NCI-H1417 (cell line): ENCODE results near the gene DPRX.

Experiments used
- DNase-seq, 3 experiments: peaks; one replicate each; lab custom pipeline; 2025; lab: John Stamatoyannopoulos, UW

DPRX gene, protein sequence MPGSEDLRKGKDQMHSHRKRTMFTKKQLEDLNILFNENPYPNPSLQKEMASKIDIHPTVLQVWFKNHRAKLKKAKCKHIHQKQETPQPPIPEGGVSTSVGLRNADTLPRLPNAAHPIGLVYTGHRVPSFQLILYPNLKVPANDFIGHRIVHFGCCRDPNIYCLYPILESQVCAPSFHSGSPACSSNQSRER

DNA sequence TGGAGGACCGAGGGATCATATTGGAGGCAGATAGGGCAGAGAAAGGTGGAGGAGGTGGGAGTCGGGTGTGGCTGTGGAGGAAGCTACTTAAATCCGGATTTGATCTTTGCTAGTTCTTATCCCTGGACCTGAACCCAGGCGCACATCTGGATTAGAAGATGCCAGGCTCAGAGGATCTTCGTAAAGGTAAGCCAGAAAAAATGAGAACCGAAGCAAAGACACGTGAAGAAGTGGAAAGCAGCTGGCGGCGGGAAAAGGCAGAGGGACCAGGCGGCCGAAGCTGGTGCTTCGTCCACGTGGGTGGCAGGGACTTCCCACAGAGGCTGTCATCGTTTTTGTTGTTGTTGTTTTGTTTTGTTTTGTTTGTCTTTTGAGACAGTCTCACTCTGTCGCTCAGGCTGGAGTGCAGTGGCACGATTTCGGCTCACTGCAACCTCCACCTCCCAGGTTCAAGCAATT, at the start of gene DPRX:
Gene DPRX, plus strand, starts transcription at position 51 of the 459 bp plus-strand sequence. Its CDS starts 108 bp downstream, at position 159.
- no peak for DNase-seq

DNA sequence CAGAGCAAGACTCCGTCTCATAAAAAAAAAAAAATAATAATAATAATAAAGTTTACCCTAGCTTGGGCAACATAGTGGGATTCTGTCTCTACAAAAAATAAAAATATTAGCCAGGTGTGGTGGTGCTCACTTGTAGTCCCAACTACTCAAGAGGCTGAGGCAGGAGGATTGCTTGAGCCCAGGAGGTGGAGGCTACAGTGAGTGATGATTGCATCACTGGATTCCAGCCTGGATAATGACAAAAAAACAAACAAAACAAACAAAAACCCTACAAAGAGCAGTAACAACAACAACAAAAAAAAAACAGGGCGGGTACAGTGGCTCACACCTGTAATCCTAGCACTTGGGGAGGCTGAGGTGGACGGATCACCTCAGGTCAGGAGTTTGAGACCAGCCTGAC, 48.6 kb upstream of the DPRX start:
- DNase-seq: no peak

- DNase-seq: no peak
These were observed 45.5 kb upstream of the DPRX start for GRCh38 chr19:53586277-53586691.

DNA sequence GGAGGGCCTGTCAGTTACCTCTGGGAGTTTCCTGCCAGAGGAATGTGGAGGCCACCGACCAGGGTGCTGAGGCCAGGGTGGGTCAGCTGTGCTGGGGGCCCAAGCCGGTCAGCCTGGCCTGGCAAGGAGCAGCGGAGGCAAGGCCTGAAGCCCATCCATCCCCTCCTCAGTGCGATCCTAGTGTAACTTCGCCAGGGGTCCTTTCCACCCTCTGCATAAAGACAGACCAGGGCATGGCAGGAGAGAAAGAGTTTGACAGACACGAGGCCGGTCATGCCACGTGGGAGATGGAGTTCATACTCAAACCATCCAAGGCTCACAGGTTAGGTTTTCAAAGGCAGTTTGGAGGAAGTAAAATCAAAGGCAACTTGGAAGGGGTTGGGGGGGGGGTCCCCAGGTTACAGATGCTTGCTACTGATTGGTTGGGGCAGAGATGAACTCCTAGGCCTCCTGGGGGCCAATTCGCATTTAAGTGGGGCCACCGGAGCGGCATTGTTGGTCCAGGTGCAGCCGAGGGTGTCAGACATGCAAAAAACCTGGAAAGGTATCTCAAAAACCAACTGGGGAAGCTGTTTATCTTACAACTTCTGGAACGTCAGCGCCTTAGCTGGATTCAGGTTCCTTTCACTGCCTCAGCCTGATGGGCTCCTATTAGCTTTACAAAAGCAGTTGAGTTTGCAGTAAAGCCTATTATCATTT, 36.8 kb upstream of the DPRX start:
- DNase-seq: no peak

GRCh38 chr19:53595510-53595867, 36.3 kb upstream of the DPRX start:
- no peak for DNase-seq

GRCh38 chr19:53596056-53596455, 35.7 kb upstream of the DPRX start:
- no peak for DNase-seq

GRCh38 chr19:53597023-53597422, 34.8 kb upstream of the DPRX start:
- no peak for DNase-seq

DNA sequence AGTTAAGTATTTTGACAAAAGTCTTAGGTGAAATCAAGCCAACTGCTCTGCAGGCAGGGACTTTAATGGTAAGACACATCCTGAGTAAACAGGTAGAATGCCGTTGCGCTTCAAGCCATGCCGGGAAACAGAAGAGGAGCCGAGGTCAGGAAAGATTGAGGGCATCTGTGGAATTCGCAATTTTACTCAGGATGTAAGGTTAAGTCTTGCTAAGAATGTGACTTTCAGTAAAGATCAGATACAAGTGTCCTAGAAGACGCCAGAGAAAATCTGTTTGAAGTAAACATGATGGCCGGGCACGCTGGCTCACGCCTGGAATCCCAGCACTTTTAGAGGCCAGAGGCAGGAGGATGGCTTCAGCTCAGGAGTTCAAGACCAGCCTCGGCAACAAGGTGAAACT, 33.4 kb upstream of the DPRX start:
- no peak for DNase-seq

GRCh38 chr19:53600217-53600616, 31.6 kb upstream of the DPRX start:
- no peak for DNase-seq

DNA sequence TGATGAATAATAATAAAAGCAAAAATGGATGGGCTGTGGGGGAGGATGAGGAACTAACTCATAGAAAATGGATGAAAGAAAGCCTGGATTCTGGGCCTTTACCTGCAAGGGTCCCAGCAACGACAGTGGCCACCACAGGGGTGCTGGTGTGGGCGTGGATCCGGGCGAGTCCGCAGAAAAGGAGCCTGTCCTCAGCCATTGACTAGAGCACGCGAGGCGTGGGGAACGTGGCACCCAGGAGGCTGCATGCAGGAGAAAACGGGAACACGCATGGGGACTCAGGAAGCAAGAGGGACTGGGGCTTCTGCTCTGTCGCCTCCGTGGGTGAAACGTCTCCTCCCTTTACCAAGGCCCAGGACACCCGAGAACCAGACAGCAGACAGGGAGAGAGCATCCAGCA, 25.8 kb upstream of the DPRX start:
- DNase-seq: no peak

DNA sequence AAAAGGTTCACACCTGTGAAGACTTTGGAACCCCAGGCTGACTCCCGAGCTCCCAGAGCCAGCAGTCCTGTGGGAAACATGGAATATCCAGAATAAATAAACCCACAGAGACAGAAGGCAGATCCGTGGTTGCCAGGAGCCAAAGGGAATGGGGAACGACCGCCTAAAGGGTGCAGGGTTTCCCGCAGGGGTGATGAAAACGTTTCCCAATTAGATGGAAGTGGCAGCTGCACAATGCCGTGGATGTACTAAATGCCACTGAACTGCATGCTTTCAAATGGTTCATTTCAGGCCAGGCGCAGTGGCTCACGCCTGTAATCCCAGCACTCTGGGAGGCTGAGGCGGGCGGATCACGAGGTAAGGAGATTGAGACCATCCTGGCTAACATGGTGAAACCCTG, 23.4 kb upstream of the DPRX start:
- DNase-seq: no peak

- DNase-seq: no peak
These were observed 18.9 kb upstream of the DPRX start for GRCh38 chr19:53612762-53613526.

- DNase-seq: no peak
These were observed 9.7 kb upstream of the DPRX start for GRCh38 chr19:53621885-53622740.

DNA sequence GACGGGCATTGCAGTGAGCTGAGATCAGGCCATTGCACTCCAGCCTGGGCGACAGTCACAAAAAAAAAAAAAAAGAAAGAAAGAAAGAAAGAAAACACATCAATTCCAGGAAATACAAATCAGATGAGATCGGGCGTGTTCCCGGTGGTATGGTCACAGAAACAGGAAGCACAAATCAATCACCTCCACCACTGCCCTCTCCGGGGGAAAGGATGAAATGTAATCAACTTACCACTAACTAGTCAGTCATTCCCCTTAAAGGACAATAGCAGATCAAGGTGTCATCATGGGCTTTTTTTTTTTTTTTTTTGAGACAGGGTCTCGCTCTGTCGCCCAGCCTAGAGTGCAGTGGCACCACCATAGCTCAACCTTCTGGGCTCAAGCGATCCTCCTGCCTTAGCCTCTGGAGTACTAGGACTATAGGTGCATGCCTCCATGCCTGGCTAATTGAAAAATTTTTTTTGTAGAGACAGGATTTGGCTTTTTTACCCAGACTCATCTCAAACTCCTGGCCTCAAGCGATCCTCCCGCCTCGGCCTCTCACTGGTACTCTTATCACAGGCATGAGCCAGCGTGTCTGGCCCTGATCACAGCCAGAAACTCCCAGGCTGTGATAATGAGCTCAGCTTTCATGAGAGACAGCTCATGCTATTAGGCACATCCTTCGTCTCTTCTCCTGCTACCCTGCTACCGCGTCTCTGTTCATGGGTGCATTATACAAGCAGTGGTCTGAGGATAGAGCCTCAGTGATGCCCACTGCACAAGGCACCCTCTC, 6.8 kb upstream of the DPRX start:
- DNase-seq: no peak

GRCh38 chr19:53626486-53626885, 5.3 kb upstream of the DPRX start:
- no peak for DNase-seq

GRCh38 chr19:53626976-53627375, 4.8 kb upstream of the DPRX start:
- no peak for DNase-seq

DNA sequence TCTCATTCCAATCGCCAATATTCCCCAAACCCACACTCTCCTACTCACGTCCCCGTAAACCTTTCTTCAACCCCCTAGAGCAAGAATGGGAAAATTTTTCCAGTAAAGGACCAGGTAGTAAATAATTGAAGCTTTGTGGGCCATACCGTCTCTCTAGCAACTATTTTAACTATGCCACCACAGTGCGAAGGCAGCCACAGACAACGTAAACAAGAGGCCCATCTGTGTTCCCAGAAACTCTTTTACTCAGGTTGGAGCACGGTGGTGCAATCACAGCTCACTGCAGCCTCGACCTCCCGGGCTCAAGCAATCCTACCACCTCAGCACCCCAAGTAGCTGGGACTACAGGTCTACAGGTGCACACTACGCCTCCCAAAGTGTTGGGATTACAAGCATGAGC, 3.0 kb downstream of the DPRX start:
- no peak for DNase-seq

DNA sequence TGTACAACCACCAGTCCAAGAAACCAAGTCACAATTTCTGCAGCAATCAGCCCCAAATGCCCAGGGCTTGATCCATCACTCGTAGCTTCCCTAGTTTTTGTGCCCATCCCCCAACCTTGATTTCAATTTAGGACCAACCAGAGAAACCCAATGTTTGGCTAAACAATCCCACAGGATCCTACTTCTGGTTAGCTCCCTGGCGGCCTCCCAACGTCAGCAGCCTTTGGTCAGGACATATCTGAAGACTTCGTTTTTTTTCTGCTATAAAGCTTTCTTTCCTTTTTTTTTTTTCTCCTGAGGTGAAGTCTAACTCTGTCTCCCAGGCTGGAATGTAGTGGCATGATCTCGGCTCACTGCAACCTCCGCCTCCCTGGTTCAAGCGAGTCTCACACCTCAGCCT, 7.7 kb downstream of the DPRX start:
- no peak for DNase-seq

- no peak for DNase-seq
These were observed 10.7 kb downstream of the DPRX start for GRCh38 chr19:53642381-53643099.

DNA sequence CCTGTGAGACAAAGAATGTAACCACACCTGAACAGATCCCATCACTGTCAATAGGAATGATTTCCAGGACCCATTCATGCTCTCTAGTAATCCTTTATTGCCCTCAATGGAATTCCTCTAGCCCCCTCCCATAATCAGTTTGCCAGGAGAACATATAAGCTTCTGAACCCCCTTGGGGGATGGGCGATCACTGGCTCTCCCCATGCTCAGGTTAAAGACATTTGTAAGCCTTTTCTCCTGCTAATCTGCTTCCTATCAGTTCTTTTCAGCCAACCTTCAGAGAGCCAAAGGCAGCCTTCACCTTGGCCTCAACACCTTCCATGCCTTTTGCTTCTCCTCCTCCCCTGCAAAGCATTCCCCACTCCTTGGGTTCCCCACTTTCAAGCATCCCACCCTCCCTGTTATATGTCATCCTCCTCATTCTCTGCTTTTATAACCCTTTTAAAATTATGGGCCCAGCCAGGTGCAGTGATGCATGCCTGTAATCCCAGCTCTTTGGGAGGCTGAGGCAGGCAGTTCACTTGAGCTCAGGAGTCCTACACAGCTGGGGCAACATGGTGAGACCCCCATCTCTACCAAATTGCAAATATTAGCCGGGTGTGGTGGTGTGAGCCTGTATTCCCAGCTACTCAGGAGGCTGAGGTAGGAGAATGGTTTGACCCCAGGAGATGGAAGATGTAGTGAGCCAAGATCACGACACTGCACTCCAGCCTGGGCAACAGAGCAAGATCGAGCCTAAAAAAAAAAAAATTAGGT, 12.4 kb downstream of the DPRX start:
- no peak for DNase-seq
